ENCODE measurements around the gene PRIM1. TPM values are rescaled to one million over a fixed set of nuclear protein-coding genes. Genes with fewer than 3 reads are reported as not detected.

Gene PRIM1
- total RNA-seq, 1 donor from 2014 or later: 4.0 TPM

DNA sequence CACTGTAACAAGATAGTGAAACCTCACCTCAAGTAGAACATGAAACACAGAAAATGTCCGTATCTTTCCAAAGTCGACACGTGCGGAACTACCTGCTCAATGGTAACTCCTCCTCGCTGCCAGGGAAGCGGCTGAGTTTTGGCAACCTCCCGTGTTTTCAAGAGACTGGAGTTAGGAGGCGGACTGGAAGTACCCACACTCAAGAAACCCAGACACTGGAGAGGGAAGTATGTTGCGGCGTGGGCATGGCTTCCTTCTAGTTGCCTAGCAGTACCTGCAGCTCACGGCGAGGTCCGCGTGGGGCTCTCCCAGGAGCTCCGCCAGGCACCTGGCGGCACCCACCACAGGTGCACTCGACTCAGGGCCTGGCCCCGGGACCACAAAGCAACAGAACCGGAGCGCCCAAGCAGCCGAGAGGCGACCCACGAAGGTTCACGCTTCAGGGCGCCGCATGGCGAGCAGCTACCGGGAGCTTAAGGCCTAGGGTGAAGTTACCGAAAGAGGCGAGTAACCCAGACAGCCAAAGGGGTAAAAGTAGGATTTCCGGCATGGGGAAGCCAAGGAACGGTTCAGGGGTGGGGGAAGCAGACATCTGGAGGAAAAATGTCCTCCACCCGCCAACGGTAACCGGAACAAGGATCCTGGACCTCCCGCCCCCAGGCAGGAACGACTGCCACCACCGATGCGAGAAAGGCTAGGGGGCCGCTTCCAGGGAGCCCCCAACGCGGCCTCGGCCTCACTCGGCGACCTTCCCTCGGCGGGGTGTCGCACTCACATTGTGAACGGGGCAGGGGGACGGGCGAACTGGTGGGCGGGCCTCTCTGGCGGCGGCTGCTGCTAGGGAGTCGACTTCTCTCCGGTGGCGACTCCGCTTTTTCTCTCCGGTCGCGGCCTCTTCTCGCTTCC, 64.6 kb downstream of the PRIM1 start:
- ATAC-seq (peak; percentile 66), DNase-seq (peak; percentile 64)
- intact Hi-C loops (cut with micrococcal nuclease): no loop called here

DNA sequence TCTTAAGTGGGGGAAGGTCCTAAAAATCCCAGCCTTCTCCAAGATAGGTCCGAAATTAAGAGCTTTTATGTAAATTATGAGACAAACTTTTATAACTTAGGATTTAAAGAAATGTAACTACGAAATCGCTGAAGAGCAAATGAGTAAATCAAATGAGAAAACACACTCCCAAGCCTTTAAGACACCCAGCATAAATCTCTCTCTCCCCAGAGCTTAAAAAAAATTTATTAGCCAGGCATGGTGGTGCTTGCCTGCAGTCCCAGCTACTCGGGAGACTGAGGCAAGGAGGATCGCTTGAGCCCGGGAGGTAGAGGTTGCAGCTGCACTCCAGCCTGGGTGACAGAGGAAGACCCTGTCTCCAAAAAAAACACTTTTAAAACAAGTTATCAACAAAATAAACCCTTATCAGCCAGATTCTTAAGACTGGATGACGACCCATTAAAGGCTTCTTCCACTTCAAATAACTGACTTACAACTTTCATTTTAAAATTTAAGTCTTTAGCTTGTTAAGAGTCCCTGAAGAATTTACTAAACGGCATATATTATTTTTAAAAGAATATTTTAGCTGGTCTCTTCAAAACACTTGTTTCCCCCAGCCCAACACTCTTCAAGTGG, 67.3 kb downstream of the PRIM1 start:
- intact Hi-C loops (cut with micrococcal nuclease): no loop called here
- ATAC-seq (no peak), DNase-seq (no peak)

- intact Hi-C loops (cut with micrococcal nuclease): no loop called here
- DNase-seq: no peak
- no peak for ATAC-seq
Observed at GRCh38 chr12:56682323-56682722, 69.8 kb downstream of the PRIM1 start.

Other genes starting within 250 kb of the PRIM1 start
- gene RBMS2, start 230.5 kb downstream of the PRIM1 start, total RNA-seq: 26.9 TPM
- gene BAZ2A, start 122.0 kb downstream of the PRIM1 start, total RNA-seq: 34.7 TPM
- gene ATP5F1B, start 106.3 kb downstream of the PRIM1 start, total RNA-seq: 3,327 TPM
- 137 TPM for gene PTGES3, start 64.0 kb downstream of the PRIM1 start, total RNA-seq
- 540 TPM for gene NACA, start 27.0 kb downstream of the PRIM1 start, total RNA-seq
- 0.25 TPM for gene HSD17B6, start 11.0 kb upstream of the PRIM1 start, total RNA-seq
- gene SDR9C7, start 182.1 kb upstream of the PRIM1 start, total RNA-seq: not detected
- gene RDH16, start 205.3 kb upstream of the PRIM1 start, total RNA-seq: 0.12 TPM

Data from left ventricle myocardium superior (tissue), 1 donor.